ENCODE results near the gene PCYT2.
"Not testable (repeated sequence)": the region's sequence is repeated elsewhere in the genome, so short reads cannot be mapped to it uniquely, and the experiment has no call there.

The PCYT2 gene

GRCh38 chr17:81911277-81911961 lies at the start of gene PCYT2:
PCYT2 (minus strand) TSS chr17:81911399; CDS start chr17:81911355, 44 bp downstream.
- peak; percentile 91 for DNase-seq (ENCODE audit: low spot score)

- DNase-seq (ENCODE audit: low spot score) = no peak
Observed at GRCh38 chr17:81960130-81960958, 49.1 kb upstream of the PCYT2 start.

DNA sequence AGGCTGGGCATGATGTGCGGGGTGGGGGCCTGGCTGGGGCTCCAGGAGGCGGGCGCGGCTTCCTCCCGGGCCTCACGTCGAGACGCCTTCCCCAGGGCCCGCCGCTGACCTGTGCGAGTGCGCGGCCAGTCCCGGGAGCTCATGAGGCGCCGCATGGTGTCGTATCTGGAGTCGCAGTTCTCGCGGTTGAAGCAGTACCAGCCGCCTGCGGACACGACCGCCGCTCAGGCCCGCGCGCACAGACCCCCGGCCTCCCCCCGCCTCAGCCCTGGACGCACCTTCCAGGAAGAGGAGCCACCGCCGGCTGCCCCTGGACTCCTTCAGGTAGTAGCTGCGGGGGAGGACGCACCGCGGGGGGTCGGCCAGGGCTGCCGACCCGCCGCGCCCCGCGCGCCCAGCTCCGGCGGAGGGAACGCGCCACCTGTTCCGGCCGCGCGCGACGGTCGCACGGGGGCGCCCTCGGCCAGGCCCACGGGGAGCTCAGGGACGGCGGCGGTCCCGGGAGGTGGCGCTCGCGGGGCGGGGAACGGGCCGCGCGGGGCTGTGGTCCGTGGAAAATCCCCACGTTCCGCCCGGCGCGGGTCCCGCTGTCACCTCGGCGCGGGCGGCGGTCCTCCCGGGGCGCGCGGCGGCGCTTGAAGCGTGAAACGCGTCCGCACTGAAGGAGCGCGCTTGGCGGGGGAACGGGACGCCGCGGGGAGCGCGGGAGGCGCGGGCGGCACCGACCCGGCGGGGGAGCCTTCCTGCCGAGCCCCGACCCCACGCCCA lies 48.3 kb upstream of the PCYT2 start:
- DNase-seq (ENCODE audit: low spot score) = no peak

GRCh38 chr17:81958633-81959342 lies 47.6 kb upstream of the PCYT2 start:
- DNase-seq (ENCODE audit: low spot score) = no peak

- no peak for DNase-seq (ENCODE audit: low spot score)
Observed at GRCh38 chr17:81957691-81958432, 46.7 kb upstream of the PCYT2 start.

- no peak for DNase-seq (ENCODE audit: low spot score)
Observed at GRCh38 chr17:81956607-81957589, 45.7 kb upstream of the PCYT2 start.

DNA sequence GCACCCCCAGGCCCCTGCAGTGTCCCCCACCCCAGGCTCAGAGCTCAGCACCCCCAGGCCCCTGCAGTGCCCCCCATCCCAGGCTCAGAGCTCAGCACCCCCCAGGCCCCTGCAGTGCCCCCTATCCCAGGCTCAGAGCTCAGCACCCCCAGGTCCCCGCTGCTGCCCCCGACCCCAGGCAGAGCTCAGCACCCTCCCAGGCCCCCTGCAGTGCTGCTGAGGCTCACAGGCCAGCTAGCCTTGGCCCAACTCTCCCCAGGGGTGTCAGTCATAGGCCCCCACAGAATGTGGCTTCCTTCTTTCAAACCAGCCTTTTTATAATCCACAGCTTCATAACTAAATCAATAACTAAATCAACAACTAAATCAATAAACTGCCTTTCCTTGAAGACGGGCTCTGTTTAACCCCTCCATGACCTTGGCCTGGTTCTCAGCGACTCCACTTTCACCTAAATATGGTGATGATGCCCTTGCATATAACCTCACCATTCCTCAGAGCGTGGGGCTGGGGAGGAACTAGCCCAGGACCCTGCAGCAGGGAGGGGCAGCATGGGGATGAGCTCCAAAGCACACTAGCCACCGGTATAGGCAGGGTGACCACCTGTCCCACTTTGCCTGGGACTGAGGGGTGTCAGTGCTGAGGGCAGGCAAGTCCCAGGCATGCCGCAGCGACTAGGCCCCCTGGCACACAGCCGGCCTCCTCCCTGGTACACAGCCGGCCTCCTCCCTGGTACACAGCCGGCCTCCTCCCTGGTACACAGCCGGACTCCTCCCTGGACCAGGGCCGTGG lies 44.8 kb upstream of the PCYT2 start:
- DNase-seq (ENCODE audit: low spot score) = no peak

DNA sequence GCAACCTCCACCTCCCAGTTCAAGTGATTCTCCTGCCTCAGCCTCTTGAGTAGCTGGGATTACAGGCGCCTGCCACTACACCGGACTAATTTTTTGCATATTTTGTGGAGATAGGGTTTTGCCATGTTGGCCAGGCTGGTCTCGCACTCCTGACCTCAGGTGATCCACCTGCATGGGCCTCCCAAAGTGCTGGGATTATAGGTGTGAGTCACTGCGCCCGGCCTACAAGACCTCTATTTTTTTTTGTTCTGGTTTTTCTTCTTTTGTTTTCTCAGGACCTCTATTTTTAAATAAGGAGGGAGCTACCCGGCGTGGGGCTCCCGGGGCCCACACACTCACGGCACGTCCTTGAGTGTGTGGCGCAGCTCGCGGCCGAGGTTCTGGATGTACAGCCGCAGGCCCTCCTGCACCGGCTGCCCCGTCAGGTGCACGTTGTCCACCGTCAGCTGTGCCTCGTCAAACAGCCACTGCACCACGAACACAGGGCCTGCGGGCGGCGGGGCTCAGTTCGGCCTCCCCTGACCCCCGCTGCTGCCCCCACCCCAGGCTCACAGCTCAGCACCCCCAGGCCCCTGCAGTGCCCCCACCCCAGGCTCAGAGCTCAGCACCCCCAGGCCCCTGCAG lies 44.0 kb upstream of the PCYT2 start:
- DNase-seq (ENCODE audit: low spot score) = no peak

DNA sequence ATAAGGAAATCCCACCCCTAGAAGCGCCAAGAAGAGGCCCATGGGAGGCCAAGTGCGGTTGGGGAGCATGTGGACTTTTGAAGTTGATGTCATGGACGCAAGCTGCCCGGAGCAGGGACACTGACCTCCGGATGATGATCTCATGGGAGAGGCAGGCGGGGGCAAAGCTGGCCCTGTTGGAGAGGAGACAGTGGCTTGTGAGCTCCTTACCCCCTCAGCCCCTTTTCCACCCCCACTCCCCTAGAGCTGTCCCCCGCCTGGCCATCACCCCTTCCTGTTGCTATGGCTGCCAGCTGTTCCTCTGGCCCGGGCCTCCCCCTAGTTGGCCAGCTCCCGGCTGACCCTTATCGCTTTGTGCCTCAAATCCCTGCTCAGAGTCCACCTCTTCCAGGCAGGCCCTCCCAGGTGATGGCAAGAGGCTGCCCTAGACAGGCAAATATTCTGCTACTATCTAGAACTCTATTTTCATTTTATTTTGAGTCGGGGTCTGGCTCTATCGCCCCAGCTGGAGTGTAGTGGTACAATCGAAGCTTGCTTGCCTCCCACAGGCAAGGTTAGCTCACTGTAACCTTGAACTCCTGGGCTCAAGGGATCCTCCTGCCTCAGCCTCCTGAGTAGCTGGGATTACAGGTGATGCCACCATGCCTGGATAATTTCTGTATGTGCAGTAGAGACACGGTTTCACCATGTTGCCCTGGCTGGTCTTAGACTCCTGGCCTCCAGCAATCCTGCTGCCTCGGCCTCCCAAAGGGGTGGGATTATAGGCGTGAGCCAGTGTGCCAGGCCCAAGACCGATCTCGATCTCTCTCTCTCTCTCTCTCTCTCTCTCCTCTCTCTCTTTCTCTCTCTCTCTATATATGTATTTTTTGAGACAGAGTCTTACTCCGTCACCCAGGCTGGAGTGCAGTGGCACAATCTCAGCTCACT lies 43.2 kb upstream of the PCYT2 start:
- no peak for DNase-seq (ENCODE audit: low spot score)

- DNase-seq (ENCODE audit: low spot score) = not testable (repeated sequence)
Observed at GRCh38 chr17:81953443-81953842, 42.2 kb upstream of the PCYT2 start.

GRCh38 chr17:81952792-81953228 lies 41.6 kb upstream of the PCYT2 start:
- no peak for DNase-seq (ENCODE audit: low spot score)

- DNase-seq (ENCODE audit: low spot score) = no peak
Observed at GRCh38 chr17:81951785-81952684, 40.8 kb upstream of the PCYT2 start.

- no peak for DNase-seq (ENCODE audit: low spot score)
Observed at GRCh38 chr17:81950501-81950900, 39.3 kb upstream of the PCYT2 start.

GRCh38 chr17:81948635-81949378 lies 37.6 kb upstream of the PCYT2 start:
- DNase-seq (ENCODE audit: low spot score) = no peak

DNA sequence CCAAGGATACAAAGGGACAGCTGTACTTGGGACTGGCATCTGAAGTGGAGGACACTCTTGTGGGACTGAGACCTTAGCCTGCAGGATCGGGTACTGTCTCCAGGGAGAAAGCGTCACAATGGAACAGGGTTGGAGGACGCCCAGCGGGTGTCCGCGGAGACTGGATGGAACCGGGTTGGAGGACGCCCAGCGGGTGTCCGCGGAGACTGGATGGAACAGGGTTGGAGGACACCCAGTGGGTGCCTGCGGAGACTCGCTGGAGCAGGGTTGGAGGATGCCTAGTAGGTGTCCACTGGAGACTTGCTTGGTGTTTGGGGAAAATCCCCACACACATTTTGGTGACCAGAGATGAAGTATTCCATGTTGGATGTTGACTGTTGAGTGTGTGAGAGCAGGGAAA lies 36.0 kb upstream of the PCYT2 start, which contains the start of gene MYADML2:
MYADML2 (minus strand) TSS at position 45 of the 400 bp plus-strand sequence. CDS start 5,492 bp downstream, outside the sequence.
- DNase-seq (ENCODE audit: low spot score) = no peak

DNA sequence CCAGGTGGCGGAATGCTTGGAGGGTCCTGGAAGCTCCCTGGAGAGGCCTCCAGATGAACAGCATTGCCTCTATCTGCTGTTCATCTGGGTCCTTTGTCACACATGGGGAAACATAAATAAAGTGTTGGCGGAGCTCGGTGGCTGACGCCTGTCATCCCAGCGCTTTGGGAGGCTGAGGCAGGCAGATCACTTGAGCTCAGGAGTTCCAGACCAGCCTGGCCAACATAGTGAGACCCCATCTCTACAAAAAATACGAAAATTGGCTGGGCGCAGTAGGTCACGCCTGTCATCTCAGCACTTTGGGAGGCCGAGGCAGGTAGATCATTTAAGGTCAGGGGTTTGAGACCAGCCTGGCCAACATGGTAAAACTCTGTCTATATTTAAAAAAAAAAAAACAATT lies 33.7 kb upstream of the PCYT2 start:
- DNase-seq (ENCODE audit: low spot score) = no peak
